Measurements from ENCODE around the gene TNFRSF19.

The TNFRSF19 gene

GRCh38 chr13:23629566-23630272 is 59.5 kb downstream of the TNFRSF19 start:
- DNase-seq: no peak

GRCh38 chr13:23630349-23631093 is 60.3 kb downstream of the TNFRSF19 start:
- DNase-seq: no peak

- no peak for DNase-seq
Measured at GRCh38 chr13:23631311-23632047, 61.3 kb downstream of the TNFRSF19 start.

- DNase-seq: no peak
Measured at GRCh38 chr13:23632048-23632582, 61.9 kb downstream of the TNFRSF19 start.

- DNase-seq: no peak
Measured at GRCh38 chr13:23632741-23633140, 62.5 kb downstream of the TNFRSF19 start.

GRCh38 chr13:23634897-23635296 is 64.7 kb downstream of the TNFRSF19 start:
- no peak for DNase-seq

GRCh38 chr13:23636360-23636759 is 66.1 kb downstream of the TNFRSF19 start:
- no peak for DNase-seq

GRCh38 chr13:23637829-23638228 is 67.6 kb downstream of the TNFRSF19 start:
- DNase-seq: no peak

GRCh38 chr13:23639674-23640073 is 69.5 kb downstream of the TNFRSF19 start:
- no peak for DNase-seq

GRCh38 chr13:23642110-23642509 is 71.9 kb downstream of the TNFRSF19 start:
- no peak for DNase-seq

- DNase-seq: no peak
Measured at GRCh38 chr13:23643338-23644125, 73.3 kb downstream of the TNFRSF19 start.

GRCh38 chr13:23644126-23644419 is 73.9 kb downstream of the TNFRSF19 start:
- DNase-seq: no peak

- no peak for DNase-seq
Measured at GRCh38 chr13:23644527-23645138, 74.4 kb downstream of the TNFRSF19 start.

GRCh38 chr13:23645851-23646250 is 75.6 kb downstream of the TNFRSF19 start:
- no peak for DNase-seq

- DNase-seq: no peak
Measured at GRCh38 chr13:23651439-23651838, 81.2 kb downstream of the TNFRSF19 start.

- peak; percentile 20 for DNase-seq
Measured at GRCh38 chr13:23651887-23652286, 81.7 kb downstream of the TNFRSF19 start.

- DNase-seq: no peak
Measured at GRCh38 chr13:23652909-23653726, 82.9 kb downstream of the TNFRSF19 start.

GRCh38 chr13:23654111-23655110 is 84.2 kb downstream of the TNFRSF19 start:
- no peak for DNase-seq

- no peak for DNase-seq
Measured at GRCh38 chr13:23655321-23655720, 85.1 kb downstream of the TNFRSF19 start.
